Measurements from ENCODE around the gene GRK1.

GRK1 gene

GRCh38 chr13:113783200-113783881 lies 116.3 kb downstream of the GRK1 start:
- FAIRE-seq = no peak

GRCh38 chr13:113783966-113784644 lies 117.1 kb downstream of the GRK1 start:
- no peak for FAIRE-seq

GRCh38 chr13:113784645-113785024 lies 117.6 kb downstream of the GRK1 start:
- no peak for FAIRE-seq

- FAIRE-seq = no peak
Observed at GRCh38 chr13:113785051-113786010, 118.3 kb downstream of the GRK1 start.

GRCh38 chr13:113786262-113786841 lies 119.3 kb downstream of the GRK1 start:
- no peak for FAIRE-seq

Data from colon (tissue), 2 donors.